Fibroblast of lung (primary cell): ENCODE data around the gene S100A4. TPM values are rescaled to one million over a fixed set of nuclear protein-coding genes. Genes with fewer than 3 reads are reported as not detected.

Experiments
- DNase-seq, 2 donors: peaks; one replicate each; pipeline versions ENCODE4 v3.0.0 to v3.0.0-alpha.2; 2010; ENCODE audit warnings: low read depth in 2 of 2
- H2AFZ ChIP-seq: 2 replicates; pipeline ENCODE4 v1.5.1; 2012; ENCODE audit warnings: low read length, control low read depth, inconsistent platforms
- H3K27ac ChIP-seq: 2 replicates; pipeline ENCODE4 v1.5.1; 2011; ENCODE audit warnings: low read length, control low read depth; ENCODE audit not compliant: insufficient read depth
- H3K27me3 ChIP-seq: 2 replicates; pipeline ENCODE4 v1.5.1; 2011; ENCODE audit warnings: mild to moderate bottlenecking, low read length; ENCODE audit not compliant: control insufficient read depth, insufficient read depth
- H3K36me3 ChIP-seq: 2 replicates; pipeline ENCODE4 v1.5.1; 2011; ENCODE audit warnings: low read length; ENCODE audit not compliant: control insufficient read depth, insufficient read depth
- H3K4me1 ChIP-seq: 2 replicates; pipeline ENCODE4 v1.5.1; 2011; ENCODE audit warnings: low read length; ENCODE audit not compliant: control insufficient read depth, insufficient read depth; ENCODE audit errors: extremely low read depth
- H3K4me2 ChIP-seq: 2 replicates; pipeline ENCODE4 v1.5.1; 2011; ENCODE audit warnings: low read length, control low read depth; ENCODE audit not compliant: insufficient read depth; ENCODE audit errors: extremely low read depth
- H3K4me3 ChIP-seq, 4 experiments: fragments of 200-600 bp in 1 of 4; sonication (generic) in 1 of 4; replicated peaks in 1 of 4; 2 replicates each; pipeline ENCODE4 v1.5.1; 2011 to 2016; ENCODE audit warnings: low read length in 4 of 4, low read depth in 3 of 4, mild to moderate bottlenecking in 3 of 4, control low read depth in 2 of 4, inconsistent platforms in 1 of 4, mixed read lengths in 1 of 4; ENCODE audit not compliant: insufficient read depth in 1 of 4; ENCODE audit errors: control extremely low read depth in 1 of 4
- H3K79me2 ChIP-seq: 2 replicates; pipeline ENCODE4 v1.5.1; 2012; ENCODE audit warnings: mild to moderate bottlenecking, low read length, inconsistent platforms; ENCODE audit not compliant: control insufficient read depth, insufficient read depth
- H3K9ac ChIP-seq: 2 replicates; pipeline ENCODE4 v1.5.1; 2011; ENCODE audit warnings: mild to moderate bottlenecking, low read length, control low read depth; ENCODE audit not compliant: insufficient read depth
- H3K9me3 ChIP-seq: 2 replicates; pipeline ENCODE4 v1.5.1; 2012; ENCODE audit warnings: low read depth, low read length; ENCODE audit not compliant: control insufficient read depth, insufficient read depth
- H4K20me1 ChIP-seq: 2 replicates; pipeline ENCODE4 v1.5.1; 2011; ENCODE audit warnings: low read length; ENCODE audit not compliant: control insufficient read depth, insufficient read depth; ENCODE audit errors: extremely low read depth
- EZH2 ChIP-seq: IDR thresholded peaks from 2 replicates; pipeline ENCODE4 v1.5.1; 2012; ENCODE audit warnings: low read length, control low read depth, mild to moderate bottlenecking; ENCODE audit errors: missing control alignments
- polyA plus RNA-seq, 2 donors: library from polyadenylated mRNA; depleted of rRNA in 1 of 2; stranded (reverse) in 1 of 2; unstranded in 1 of 2; fragments of >200 nt; gene quantifications; 2 replicates each; pipeline ENCODE4 v1.2.1, GENCODE V29; 2011 to 2012; ENCODE audit warnings: missing spikeins in 1 of 2
- total RNA-seq: library from RNA; depleted of rRNA; stranded (reverse); fragments of >200 nt; gene quantifications from 2 replicates; pipeline ENCODE4 v1.2.1, GENCODE V29; 2014
- TF ChIP-seq, protein P1 (sequence below), 2 donors: IDR thresholded peaks in 1 of 2; conservative IDR thresholded peaks in 1 of 2; 1 replicate in 1 of 2; 2 replicates in 1 of 2; pipeline ENCODE4 v1.5.1; 2011 to 2012; ENCODE audit warnings: low read length in 2 of 2, control low read depth in 1 of 2, inconsistent platforms in 1 of 2, low read depth in 1 of 2, mild to moderate bottlenecking in 1 of 2

The S100A4 gene
- total and polyA plus RNA-seq, 2 donors (not counting 1 experiment from before 2014, with no cell fraction given): 287 to 371 TPM

DNA sequence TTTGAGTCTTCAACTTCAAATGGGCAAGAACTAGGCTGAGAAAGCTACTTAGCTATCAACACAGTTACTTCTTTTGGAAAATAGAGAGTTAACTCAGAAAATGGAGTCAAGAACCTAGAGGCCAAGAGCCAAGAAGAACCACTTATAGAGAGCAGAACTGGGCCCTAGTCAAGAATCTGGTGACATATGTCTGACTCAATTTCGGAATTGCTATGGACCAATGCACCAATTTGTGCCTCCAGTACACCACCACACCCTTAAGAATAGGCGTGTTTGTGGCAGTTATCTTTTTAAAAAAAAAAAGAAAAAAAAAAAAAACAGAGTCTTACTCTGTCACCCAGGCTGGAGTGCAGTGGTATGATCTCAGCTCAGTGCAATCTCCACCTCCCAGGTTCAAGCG is 12.3 kb upstream of the S100A4 start:
- H3K4me1 ChIP-seq: peaks cover 17% of the 10 kb centered on the region
- no peaks in the 10 kb centered on the region for H3K79me2 ChIP-seq

DNA sequence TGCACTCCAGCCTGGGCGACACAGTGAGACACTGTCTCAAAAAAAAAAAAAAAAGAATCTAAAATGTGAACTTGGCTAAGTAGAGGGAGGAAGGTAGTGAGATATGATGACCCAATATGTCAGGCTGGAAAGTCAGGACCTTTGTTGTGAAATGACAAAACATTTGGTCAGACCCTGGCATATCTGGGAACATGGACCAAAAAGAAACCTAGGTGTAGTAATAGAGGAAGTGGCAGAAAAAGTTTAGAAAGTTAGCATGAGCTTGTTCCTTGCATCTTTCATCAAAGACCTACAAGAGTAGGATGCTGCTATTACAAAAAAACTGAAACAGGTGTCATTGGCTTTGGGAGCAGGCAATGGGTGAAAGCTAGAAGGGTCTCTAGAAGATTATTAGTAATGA is 10.7 kb upstream of the S100A4 start:
- Histone ChIP-seq H3K36me3 (no peaks in the 10 kb centered on the region), H3K9ac (no peak overlapping the region), H3K9me3 (no peaks in the 10 kb centered on the region), H3K79me2 (no peaks in the 10 kb centered on the region), H3K4me1 (peaks cover 20% of the 10 kb centered on the region), H3K27ac (no peak overlapping the region), H3K4me2 (no peak overlapping the region), H3K4me3 (no peak overlapping the region), H2AFZ (no peak overlapping the region), H4K20me1 (no peaks in the 10 kb centered on the region), H3K27me3 (no peaks in the 10 kb centered on the region)
- TF ChIP-seq, protein P1, sequence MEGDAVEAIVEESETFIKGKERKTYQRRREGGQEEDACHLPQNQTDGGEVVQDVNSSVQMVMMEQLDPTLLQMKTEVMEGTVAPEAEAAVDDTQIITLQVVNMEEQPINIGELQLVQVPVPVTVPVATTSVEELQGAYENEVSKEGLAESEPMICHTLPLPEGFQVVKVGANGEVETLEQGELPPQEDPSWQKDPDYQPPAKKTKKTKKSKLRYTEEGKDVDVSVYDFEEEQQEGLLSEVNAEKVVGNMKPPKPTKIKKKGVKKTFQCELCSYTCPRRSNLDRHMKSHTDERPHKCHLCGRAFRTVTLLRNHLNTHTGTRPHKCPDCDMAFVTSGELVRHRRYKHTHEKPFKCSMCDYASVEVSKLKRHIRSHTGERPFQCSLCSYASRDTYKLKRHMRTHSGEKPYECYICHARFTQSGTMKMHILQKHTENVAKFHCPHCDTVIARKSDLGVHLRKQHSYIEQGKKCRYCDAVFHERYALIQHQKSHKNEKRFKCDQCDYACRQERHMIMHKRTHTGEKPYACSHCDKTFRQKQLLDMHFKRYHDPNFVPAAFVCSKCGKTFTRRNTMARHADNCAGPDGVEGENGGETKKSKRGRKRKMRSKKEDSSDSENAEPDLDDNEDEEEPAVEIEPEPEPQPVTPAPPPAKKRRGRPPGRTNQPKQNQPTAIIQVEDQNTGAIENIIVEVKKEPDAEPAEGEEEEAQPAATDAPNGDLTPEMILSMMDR (conservative IDR thresholded peaks at IDR 0.05 in 1 of 2, IDR thresholded peaks at IDR 0.05 in 1 of 2; ENCODE audit: low read depth in 1 of 2, low read length in 2 of 2): no peak
- no peak for TF ChIP-seq EZH2
- DNase-seq: no peak

More for the DNA sequence above, 12.3 kb upstream of the S100A4 start:
- Histone ChIP-seq H3K36me3 (no peaks in the 10 kb centered on the region), H3K27me3 (no peaks in the 10 kb centered on the region), H3K9ac (no peak overlapping the region), H3K4me3 (no peak overlapping the region), H3K4me2 (no peak overlapping the region), H4K20me1 (no peaks in the 10 kb centered on the region), H2AFZ (no peak overlapping the region), H3K27ac (no peak overlapping the region), H3K9me3 (no peaks in the 10 kb centered on the region)
- no peak for DNase-seq
- TF ChIP-seq EZH2: no peak
- TF ChIP-seq, protein P1 (conservative IDR thresholded peaks at IDR 0.05 in 1 of 2, IDR thresholded peaks at IDR 0.05 in 1 of 2; ENCODE audit: low read depth in 1 of 2, low read length in 2 of 2): no peak

DNA sequence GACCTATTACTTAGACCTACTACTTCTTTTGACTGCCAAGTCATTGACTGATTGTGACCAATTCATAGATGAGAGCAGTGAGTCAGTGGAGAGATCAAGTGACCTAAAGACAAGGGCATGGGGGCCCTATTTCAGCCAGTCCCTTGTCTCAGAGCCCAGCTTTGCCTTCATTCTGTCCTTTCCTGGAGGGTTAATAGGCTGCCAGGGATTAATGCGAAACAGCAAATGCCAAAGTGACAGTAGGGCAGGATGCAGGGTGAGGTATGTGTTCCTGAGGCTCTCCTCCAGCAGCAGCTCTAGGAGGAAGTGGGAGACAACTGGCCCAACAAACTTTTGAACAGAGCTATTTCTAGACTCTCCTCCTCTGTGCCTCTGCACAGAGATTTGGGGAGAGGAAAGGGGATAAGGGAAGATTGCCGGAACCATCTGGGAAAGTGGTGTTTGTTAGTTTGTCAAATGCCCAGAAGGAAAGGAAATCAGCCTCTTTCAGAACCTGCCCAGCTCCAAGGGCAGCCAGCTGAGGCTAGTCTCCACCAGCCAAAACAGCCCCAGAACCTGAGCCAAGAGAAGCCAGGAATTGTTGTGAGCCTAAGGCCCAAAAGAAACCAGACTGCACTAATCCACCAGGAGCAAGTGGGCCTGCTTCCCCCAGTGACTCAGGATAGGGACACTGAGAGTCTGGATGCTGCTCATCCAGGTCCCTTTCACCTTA is 8.4 kb upstream of the S100A4 start:
- peak overlapping the region; percentile 0 for H2AFZ ChIP-seq
- H3K27ac ChIP-seq: peak overlapping the region; percentile 61
- H4K20me1 ChIP-seq: no peaks in the 10 kb centered on the region
- peak overlapping the region; percentile 59 for H3K4me2 ChIP-seq
- no peaks in the 10 kb centered on the region for H3K9me3 ChIP-seq
- H3K79me2 ChIP-seq: no peaks in the 10 kb centered on the region
- no peak overlapping the region for H3K4me3 ChIP-seq
- DNase-seq: peak; percentile 19 to 32
- H3K4me1 ChIP-seq: peaks cover 29% of the 10 kb centered on the region
- no peaks in the 10 kb centered on the region for H3K27me3 ChIP-seq
- H3K36me3 ChIP-seq: no peaks in the 10 kb centered on the region
- TF ChIP-seq EZH2: no peak
- TF ChIP-seq, protein P1 (conservative IDR thresholded peaks at IDR 0.05 in 1 of 2, IDR thresholded peaks at IDR 0.05 in 1 of 2; ENCODE audit: low read depth in 1 of 2, low read length in 2 of 2): no peak
- peak overlapping the region; percentile 16 for H3K9ac ChIP-seq
